NB4 (cell line): ENCODE data around the gene GCSAM.

Experiments used
- POLR2A ChIP-seq: IDR thresholded peaks from 2 replicates; pipeline ENCODE4 v1.6.1; 2011; ENCODE audit warnings: mild to moderate bottlenecking; ENCODE audit not compliant: insufficient read length; ENCODE audit errors: extremely low read depth
- TF ChIP-seq, protein P1 (sequence below): IDR thresholded peaks from one replicate; pipeline ENCODE4 v1.5.1; 2012; ENCODE audit warnings: low read depth, low read length
- TF ChIP-seq, protein P2 (sequence below): IDR thresholded peaks from 2 replicates; pipeline ENCODE4 v1.6.1; 2011; ENCODE audit warnings: low read depth, low read length

- TF ChIP-seq, protein P1, sequence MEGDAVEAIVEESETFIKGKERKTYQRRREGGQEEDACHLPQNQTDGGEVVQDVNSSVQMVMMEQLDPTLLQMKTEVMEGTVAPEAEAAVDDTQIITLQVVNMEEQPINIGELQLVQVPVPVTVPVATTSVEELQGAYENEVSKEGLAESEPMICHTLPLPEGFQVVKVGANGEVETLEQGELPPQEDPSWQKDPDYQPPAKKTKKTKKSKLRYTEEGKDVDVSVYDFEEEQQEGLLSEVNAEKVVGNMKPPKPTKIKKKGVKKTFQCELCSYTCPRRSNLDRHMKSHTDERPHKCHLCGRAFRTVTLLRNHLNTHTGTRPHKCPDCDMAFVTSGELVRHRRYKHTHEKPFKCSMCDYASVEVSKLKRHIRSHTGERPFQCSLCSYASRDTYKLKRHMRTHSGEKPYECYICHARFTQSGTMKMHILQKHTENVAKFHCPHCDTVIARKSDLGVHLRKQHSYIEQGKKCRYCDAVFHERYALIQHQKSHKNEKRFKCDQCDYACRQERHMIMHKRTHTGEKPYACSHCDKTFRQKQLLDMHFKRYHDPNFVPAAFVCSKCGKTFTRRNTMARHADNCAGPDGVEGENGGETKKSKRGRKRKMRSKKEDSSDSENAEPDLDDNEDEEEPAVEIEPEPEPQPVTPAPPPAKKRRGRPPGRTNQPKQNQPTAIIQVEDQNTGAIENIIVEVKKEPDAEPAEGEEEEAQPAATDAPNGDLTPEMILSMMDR: no peak
- TF ChIP-seq, protein P2, sequence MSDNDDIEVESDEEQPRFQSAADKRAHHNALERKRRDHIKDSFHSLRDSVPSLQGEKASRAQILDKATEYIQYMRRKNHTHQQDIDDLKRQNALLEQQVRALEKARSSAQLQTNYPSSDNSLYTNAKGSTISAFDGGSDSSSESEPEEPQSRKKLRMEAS: no peak
- TF ChIP-seq POLR2A: no peak
These were observed 3.0 kb upstream of the GCSAM start for GRCh38 chr3:112136046-112136445.
